HG03342 (cell line): ENCODE measurements around the gene GNAI3.

Experiments used
- ATAC-seq: cut with Tn5 transposase; IDR thresholded peaks from one replicate; pipeline ENCODE4 v1.9.1; 2021; ENCODE audit warnings: mild to moderate bottlenecking, moderate library complexity; ENCODE audit not compliant: unreplicated experiment

GNAI3 gene

GRCh38 chr1:109634771-109635750 lies 86.6 kb downstream of the GNAI3 start:
- no peak for ATAC-seq

DNA sequence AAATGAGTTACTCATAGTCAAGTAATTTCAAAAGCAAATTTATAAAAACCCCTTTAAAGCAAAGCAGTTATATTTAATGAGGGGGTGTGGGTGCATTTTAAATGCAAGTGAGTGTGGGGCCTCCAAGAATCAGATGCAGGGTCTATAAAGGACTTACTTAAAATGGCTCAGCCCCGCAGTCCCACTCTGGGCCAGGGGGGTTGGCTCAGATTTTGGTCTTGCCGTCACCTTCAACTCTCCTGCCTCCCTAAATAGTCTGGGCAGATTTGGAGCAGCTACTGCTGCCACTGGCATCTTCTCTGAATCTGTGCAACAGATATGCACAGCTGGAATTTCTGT lies 87.4 kb downstream of the GNAI3 start:
- no peak for ATAC-seq

DNA sequence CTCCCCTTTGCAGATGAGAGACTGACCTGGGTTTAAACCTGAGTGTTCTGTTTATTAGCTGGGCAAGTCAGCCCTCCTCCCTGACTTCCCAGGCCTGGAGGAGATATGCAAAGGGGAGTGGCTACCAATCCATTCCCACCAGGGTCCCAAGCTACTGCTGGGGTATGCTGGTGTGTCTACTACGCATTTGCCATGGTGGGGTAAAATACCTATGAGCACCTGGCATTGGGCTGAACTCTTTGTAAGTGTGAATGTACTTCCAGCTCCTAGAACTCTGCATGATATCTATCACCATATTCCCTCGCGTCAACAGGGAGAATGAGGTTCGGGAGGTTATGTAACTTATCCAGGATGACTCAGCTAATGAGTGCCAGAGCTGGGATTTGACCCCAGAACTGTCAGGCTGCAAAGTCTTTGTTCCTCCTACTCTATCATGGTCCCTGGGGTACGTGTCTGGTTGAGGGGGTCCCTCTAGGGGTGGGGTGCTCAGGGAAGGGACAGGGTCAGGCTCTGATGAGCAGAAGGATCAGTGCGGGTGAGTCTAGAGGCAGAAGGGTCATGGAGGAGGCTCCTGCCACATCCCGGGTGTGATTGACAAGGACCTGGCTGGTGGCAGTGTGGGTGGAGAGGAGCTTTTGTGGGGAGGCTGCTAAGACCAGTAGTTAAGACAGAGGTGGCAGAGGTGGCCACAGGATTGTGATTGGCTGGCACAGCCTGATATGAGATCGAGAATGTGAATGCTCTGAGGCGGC lies 88.0 kb downstream of the GNAI3 start:
- ATAC-seq, result no peak

DNA sequence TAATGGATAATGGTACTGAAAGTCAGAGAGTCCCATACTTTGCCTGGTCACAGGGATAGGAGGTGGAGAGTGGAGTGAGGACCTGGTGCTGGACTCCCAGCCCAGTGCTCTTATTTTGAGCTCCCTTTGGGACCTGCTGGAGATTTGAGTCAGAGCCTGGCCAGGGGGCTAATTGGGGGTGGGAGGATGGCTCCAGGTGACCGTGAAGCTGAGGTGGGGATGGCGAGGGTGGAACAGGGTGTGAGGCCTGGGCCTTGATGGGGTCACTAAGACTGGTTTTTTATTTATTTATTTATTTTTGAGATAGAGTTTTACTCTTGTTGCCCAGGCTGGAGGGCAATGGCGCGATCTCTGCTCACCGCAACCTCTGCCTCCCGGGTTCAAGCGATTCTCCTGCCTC lies 89.0 kb downstream of the GNAI3 start:
- no peak for ATAC-seq

DNA sequence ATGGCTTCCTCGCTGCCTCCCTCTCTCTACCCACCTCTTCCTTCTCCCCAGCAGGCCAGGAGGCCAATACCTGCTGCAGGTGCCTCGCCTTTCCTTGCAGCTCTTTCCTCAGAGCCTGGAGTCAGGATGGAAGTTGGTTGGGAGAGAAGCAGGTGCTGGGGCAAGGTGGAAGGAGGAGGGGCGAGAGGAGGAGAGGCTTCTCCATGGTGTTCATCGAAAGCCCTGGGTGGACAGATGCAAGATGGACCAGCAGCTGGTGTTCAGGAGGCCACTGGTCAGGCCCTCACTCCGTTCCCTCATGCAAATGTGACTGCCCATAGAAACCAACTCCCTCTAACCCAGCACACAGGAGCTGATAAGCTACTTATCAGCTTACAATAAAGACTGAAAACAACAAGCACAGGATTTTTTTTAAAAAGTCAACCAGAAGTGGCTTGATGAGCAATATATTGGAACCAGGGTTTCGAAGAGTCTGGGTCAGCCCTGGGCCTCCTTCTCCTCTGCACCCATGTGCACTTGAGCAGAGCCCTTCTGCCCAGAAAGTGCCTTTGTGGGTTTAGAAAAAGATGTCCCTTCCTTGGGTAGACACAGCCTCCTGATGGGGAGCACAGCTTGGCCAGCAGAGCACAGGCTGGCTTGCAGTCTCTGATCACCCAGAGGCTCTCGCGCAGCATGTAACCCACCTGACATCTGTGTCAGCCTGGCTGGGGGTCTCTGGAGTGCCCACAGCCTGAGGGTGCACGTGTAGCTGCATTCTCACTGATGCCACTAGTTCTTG lies 90.8 kb downstream of the GNAI3 start:
- ATAC-seq, result no peak

DNA sequence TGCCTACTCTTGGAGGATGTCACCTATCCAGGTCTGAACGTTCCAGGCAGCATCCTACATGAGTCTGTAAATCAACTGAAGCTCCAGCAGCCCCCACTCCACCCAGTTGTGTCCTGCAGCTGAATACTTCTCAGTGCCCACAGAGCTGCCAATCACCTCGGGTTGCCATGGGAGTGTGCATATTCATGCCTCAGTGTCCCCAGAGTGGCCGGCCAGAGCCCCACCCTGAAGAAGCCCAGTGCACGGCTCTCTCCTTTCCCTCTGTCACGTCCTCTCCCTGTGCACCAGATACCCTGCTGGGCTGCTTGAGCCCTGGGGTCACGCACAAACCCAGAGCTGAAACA lies 91.4 kb downstream of the GNAI3 start:
- ATAC-seq, result no peak

DNA sequence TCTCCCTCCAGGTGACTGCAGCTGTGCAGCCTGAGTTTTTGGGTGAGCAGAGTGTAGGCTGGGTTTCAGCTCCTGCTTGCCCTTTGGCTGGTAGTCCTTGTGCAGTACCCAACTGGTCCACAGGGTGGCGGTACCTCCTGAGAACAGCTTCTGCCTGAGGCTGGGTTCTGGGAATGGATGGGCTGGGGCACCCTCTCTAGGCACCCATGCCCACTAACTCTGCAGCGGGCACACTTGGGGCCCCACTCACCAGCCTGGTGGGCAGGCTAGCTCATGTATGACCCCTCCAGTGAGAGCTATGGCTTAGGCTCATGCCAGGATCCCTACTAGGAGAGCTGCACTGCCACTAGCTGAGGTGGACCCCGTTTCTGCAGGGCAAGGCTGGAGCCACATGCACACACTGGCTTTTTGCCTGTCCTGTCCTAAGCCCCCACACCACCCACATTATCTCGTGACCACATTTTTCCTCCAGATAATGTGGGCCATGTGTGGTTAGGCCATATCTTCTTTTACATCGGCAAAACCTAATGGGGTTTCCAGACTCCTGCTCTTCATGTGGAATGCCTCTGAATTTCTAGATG lies 92.0 kb downstream of the GNAI3 start:
- peak; percentile 43 for ATAC-seq

- ATAC-seq, result no peak
Measured at GRCh38 chr1:109641078-109641740, 92.8 kb downstream of the GNAI3 start.

GRCh38 chr1:109641861-109642260 lies 93.4 kb downstream of the GNAI3 start:
- no peak for ATAC-seq

DNA sequence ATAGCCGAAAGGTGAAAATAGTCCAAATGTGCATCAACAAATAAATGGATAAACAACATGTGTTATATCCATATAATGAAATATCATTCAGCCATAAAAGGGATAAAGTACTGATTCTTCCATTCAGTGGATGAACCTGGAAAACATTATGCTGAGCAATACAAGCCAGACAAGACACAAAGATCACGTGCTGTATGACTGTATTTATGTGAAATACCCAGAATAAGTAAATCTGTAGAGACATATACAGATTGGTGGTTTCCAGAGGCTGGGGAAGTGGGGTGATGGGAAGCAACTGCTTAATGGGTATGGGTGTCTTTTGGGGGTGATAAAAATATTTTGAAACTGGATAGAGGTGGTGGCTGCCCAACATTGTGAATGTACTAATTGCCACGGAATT lies 94.2 kb downstream of the GNAI3 start:
- ATAC-seq, result no peak

DNA sequence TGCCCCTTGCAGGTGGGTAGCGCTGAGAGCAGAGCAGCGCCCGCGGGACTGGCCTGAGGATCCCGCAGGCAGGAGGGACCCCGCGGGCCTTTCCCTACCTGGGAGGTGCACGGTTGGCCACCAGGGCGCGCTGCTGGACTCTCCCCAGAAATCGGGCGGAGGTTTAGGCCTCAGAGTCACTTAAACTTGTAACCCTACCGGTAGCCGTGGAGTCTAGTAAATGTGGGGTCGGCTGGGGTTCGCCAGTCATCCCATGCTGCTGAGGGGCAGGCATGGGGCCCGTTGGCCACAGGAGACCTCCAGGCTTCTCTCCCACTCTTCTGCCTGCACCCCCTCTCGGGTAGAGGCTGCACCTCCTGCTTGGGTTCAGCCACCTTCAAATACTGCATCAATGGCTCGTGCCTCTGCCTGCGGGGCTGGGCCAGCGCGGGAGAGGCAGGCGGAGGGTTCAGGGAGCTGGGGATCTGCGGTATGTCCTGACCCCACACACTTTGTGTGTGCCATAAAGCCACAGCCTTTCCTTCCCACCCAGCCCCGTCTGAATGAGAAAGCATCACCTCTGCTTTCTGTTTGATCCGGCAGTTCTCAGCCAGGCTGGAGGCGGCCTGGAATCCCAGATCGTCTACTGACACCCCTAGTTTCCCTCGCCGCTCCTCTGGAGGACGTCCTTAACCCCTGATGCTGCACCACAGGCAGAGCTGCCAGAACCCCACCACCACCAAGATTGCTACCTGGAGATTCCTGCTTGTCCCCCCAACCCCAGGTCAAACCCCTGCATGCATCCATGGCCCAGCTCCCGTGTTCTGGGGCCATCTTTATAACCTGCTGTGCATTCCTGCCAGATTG lies 95.2 kb downstream of the GNAI3 start:
- peak; percentile 84 for ATAC-seq

- no peak for ATAC-seq
Measured at GRCh38 chr1:109644670-109645069, 96.3 kb downstream of the GNAI3 start.

DNA sequence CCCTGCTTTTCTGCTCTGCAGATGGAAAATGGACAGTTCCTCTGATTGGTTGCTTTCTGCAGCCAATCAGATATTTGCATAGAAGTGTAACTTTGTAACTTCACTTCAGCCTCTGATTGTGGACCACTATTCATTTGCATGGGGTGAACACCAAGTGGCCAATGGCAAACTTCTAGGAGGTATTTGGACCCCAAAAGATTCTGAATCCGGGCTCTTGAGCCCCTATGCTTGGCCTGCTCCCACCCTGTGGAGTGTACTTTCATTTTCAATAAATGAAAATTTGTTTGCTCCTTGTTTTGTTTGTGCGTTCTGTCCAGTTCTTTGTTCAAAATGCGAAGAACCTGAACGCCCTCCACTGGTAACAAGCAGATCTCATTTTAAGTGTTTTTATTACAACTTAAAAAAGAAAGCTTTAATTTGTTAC lies 101.1 kb downstream of the GNAI3 start:
- no peak for ATAC-seq

- no peak for ATAC-seq
Measured at GRCh38 chr1:109650609-109651008, 102.2 kb downstream of the GNAI3 start.

DNA sequence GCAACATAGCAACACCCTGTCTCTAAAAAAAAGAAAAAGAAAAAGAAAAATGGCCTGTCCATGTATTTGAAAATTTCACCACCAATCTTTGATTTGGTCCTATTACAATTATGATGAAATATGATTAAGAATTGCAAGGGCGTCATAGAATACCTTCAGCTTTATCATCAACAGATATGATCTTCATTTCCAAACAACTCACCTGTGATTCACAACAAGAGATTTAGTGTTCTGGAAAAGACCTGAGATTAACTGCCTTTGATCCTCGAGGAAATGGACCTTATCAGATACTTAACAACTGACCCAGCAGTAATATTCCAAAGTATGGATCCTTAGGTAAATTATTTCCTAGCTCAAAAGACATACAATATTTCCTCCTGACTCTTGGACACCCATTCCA lies 104.0 kb downstream of the GNAI3 start:
- no peak for ATAC-seq

DNA sequence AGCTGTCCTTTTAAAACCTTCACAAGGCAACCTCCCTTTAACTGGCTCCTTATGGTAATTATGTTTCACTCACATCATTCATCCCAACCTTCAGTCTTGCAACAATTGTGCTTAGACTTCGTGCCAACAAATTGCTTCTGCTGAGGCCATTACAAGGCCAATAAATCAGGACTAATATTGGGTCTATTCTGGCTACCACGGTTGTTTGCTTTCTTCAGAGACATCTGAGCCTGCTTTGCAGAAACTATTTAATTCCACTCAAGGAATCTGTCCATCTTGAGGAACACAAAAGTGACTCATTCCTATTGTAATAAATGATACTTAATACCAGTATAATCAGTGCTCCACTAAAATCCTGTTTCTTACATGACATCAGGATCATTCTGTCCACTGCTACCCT lies 104.9 kb downstream of the GNAI3 start:
- no peak for ATAC-seq

- no peak for ATAC-seq
Measured at GRCh38 chr1:109654519-109654918, 106.1 kb downstream of the GNAI3 start.

- ATAC-seq, result peak; percentile 89
Measured at GRCh38 chr1:109655615-109656519, 107.5 kb downstream of the GNAI3 start, which contains the start of gene GSTM4. Gene GSTM4, plus strand, starts transcription at chr1:109656099. Its CDS starts 291 bp downstream, at chr1:109656390.
